SJCRH30 (cell line): Measurements from ENCODE around the gene GLB1L2. TPM values are rescaled to one million over a fixed set of nuclear protein-coding genes. Genes with fewer than 3 reads are reported as not detected.

Experiments used
- DNase-seq, 2 experiments: peaks; one replicate each; pipeline ENCODE4 v3.0.0-alpha.2; 2015 to 2020
- H3K27ac ChIP-seq: fragments of 250-450 bp; sonication (Bioruptor Pico); 2 replicates; pipeline ENCODE4 v1.5.1; 2020; ENCODE audit warnings: mild to moderate bottlenecking, moderate library complexity
- H3K27me3 ChIP-seq: fragments of 250-450 bp; sonication (Bioruptor Pico); 2 replicates; pipeline ENCODE4 v1.5.1; 2020; ENCODE audit warnings: mild to moderate bottlenecking, moderate library complexity
- H3K36me3 ChIP-seq: fragments of 250-450 bp; sonication (Bioruptor Pico); 2 replicates; pipeline ENCODE4 v1.5.1; 2020; ENCODE audit warnings: mild to moderate bottlenecking, moderate library complexity
- H3K4me1 ChIP-seq: fragments of 250-450 bp; sonication (Bioruptor Pico); 2 replicates; pipeline ENCODE4 v1.5.1; 2020; ENCODE audit warnings: mild to moderate bottlenecking, moderate library complexity
- H3K4me3 ChIP-seq: fragments of 250-450 bp; sonication (Bioruptor Pico); 2 replicates; pipeline ENCODE4 v1.5.1; 2020; ENCODE audit warnings: mild to moderate bottlenecking, moderate library complexity
- H3K9me3 ChIP-seq: fragments of 250-450 bp; sonication (Bioruptor Pico); replicated peaks from 2 replicates; pipeline ENCODE4 v1.5.1; 2020; ENCODE audit warnings: mild to moderate bottlenecking, moderate library complexity
- total RNA-seq: library from RNA; depleted of rRNA; stranded (reverse); fragments of >200 nt; shearing (Covaris generic); gene quantifications from 2 replicates; pipeline ENCODE4 v1.2.3, GENCODE V29; 2014

GLB1L2 gene
- total RNA-seq, 1 experiment from 2014 or later = not detected

DNA sequence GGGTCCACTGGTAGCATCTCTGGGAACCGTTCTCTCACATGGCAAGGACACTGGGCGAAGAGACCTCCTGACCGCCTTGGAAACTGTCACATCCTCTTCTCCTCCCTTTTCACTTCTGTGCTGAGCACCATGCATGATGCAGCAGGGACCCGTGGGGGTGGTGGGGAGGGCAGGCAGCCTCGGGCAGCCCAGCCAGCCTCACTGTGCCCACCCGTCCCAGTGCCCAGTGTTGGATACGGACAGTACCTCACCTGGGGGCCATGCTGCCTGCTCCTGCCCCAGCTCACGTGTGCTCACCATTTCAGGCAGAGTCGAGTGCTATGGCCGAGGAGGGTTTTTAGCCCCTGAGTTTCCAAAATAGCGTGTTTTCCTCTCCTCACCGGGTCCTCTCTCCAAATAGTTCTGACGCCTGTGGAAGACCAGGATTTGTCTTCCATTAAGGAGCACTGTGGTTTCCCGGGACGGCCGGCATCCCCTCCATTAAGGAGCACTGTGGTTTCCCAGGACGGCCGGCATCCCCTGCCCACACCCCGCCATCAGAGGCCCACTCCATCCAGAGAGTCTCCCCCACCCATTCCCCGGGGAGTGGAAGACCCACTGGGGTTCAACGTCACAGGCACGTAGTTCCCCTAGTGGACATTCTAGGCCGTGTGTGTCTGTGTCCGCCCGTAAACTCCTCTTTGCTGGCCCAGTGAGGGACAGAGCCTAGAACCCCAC lies 57.8 kb downstream of the GLB1L2 start:
- Histone ChIP-seq H3K27me3 (0 out of 2 replicates have a peak, but pooled peaks cover 4% of the 10 kb centered on the region), H3K36me3 (no peaks in the 10 kb centered on the region), H3K4me1 (no peaks in the 10 kb centered on the region), H3K4me3 (no peak overlapping the region), H3K27ac (no peak overlapping the region), H3K9me3 (no peaks in the 10 kb centered on the region)
- DNase-seq = no peak

GRCh38 chr11:134390706-134391569 lies 59.1 kb downstream of the GLB1L2 start:
- Histone ChIP-seq H3K4me1 (no peaks in the 10 kb centered on the region), H3K36me3 (no peaks in the 10 kb centered on the region), H3K27ac (no peak overlapping the region), H3K27me3 (0 out of 2 replicates have a peak, but pooled peaks cover 4% of the 10 kb centered on the region), H3K4me3 (no peak overlapping the region), H3K9me3 (no peaks in the 10 kb centered on the region)
- no peak for DNase-seq

GRCh38 chr11:134391656-134392055 lies 59.9 kb downstream of the GLB1L2 start:
- Histone ChIP-seq H3K4me1 (no peaks in the 10 kb centered on the region), H3K4me3 (no peak overlapping the region), H3K27me3 (0 out of 2 replicates have a peak, but pooled peaks cover 4% of the 10 kb centered on the region), H3K9me3 (no peaks in the 10 kb centered on the region), H3K27ac (no peak overlapping the region), H3K36me3 (no peaks in the 10 kb centered on the region)
- no peak for DNase-seq

- Histone ChIP-seq H3K27me3 (peaks cover 4% of the 10 kb centered on the region; the same call in 1 of the 2 replicates), H3K4me1 (no peaks in the 10 kb centered on the region), H3K9me3 (no peaks in the 10 kb centered on the region), H3K27ac (no peak overlapping the region), H3K4me3 (no peak overlapping the region), H3K36me3 (no peaks in the 10 kb centered on the region)
- no peak for DNase-seq
Measured at GRCh38 chr11:134392953-134393615, 61.3 kb downstream of the GLB1L2 start.

GRCh38 chr11:134393638-134394037 lies 61.9 kb downstream of the GLB1L2 start:
- peak in 1 of 2 experiments; percentile 11 for DNase-seq
- H3K36me3 ChIP-seq = no peaks in the 10 kb centered on the region
- no peaks in the 10 kb centered on the region for H3K9me3 ChIP-seq
- H3K27me3 ChIP-seq = peaks cover 4% of the 10 kb centered on the region; the same call in 1 of the 2 replicates
- no peaks in the 10 kb centered on the region for H3K4me1 ChIP-seq
- no peak overlapping the region for H3K4me3 ChIP-seq
- no peak overlapping the region for H3K27ac ChIP-seq

GRCh38 chr11:134394311-134394710 lies 62.5 kb downstream of the GLB1L2 start:
- Histone ChIP-seq H3K27ac (no peak overlapping the region), H3K9me3 (no peaks in the 10 kb centered on the region), H3K4me1 (no peaks in the 10 kb centered on the region), H3K4me3 (no peak overlapping the region), H3K27me3 (peaks cover 4% of the 10 kb centered on the region; the same call in 1 of the 2 replicates), H3K36me3 (no peaks in the 10 kb centered on the region)
- no peak for DNase-seq

- Histone ChIP-seq H3K36me3 (no peaks in the 10 kb centered on the region), H3K27me3 (peaks cover 4% of the 10 kb centered on the region; the same call in 1 of the 2 replicates), H3K27ac (no peak overlapping the region), H3K9me3 (no peaks in the 10 kb centered on the region), H3K4me3 (no peak overlapping the region), H3K4me1 (no peaks in the 10 kb centered on the region)
- DNase-seq = no peak
Measured at GRCh38 chr11:134395002-134395401, 63.2 kb downstream of the GLB1L2 start.

DNA sequence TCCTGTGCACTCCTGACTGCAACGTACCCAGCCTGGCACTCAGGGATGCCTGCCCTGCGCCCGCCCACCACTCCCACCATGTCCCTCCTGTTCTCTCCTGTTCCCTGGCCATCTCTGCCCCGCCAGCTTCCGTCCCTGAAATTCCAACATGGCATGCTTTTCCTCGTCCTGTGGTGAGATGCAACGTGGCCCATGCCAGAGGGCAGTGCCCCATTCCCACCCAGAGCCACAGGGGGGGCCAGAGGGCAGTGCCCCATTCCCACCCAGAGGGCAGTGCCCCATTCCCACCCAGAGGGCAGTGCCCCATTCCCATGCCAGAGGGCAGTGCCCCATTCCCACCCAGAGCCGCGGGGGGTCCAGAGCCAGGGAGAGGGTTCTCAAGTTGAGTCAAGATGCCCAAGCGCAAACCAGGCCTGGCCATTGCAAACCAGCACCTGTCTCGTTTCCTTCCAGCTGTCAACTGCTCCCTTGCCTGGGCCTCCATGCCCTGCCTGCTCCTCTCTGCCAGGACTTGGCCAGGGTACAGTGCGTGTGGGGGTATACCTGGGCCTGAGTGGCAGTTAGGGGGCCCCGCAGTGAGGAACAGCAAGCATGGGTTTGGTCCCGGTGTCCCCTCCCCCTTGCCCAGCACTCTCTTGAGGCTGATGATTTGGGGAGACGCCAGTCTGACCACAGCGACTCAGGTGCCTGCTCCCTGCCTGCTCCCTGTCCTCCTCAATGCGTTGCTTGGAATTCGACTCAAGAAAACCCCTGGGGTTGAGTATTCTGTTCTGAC lies 65.7 kb downstream of the GLB1L2 start:
- no peak for DNase-seq
- Histone ChIP-seq H3K9me3 (no peaks in the 10 kb centered on the region), H3K27me3 (no peaks in the 10 kb centered on the region; the same call in 1 of the 2 replicates), H3K36me3 (no peaks in the 10 kb centered on the region), H3K27ac (no peak overlapping the region), H3K4me3 (no peak overlapping the region), H3K4me1 (no peaks in the 10 kb centered on the region)

DNA sequence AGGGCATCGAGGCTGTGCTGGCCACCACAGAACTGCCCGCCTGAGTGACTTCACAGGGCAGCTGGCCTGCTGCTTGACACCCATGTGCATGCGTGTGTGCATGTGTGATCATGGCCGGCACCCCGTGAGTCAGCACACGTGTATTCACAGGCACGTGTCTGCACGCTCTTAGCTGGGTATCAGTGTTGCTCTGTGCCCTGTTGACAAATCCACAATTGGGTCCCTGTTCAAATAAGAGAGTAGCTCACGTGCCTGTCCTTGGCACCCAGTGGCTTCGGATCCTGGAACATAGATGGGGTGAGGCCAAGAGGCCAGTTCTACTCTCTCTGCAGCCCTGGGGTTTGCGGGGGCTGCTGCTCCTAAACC lies 66.3 kb downstream of the GLB1L2 start:
- Histone ChIP-seq H3K27ac (no peak overlapping the region), H3K27me3 (no peaks in the 10 kb centered on the region; the same call in 1 of the 2 replicates)

GRCh38 chr11:134398644-134399292 lies 67.0 kb downstream of the GLB1L2 start:
- Histone ChIP-seq H3K4me1 (no peaks in the 10 kb centered on the region), H3K36me3 (no peaks in the 10 kb centered on the region), H3K9me3 (no peaks in the 10 kb centered on the region), H3K27ac (no peak overlapping the region), H3K27me3 (no peaks in the 10 kb centered on the region; the same call in 1 of the 2 replicates), H3K4me3 (no peak overlapping the region)
- DNase-seq = no peak

More for the DNA sequence above, 66.3 kb downstream of the GLB1L2 start:
- no peak overlapping the region for H3K4me3 ChIP-seq
- no peaks in the 10 kb centered on the region for H3K36me3 ChIP-seq
- H3K9me3 ChIP-seq = no peaks in the 10 kb centered on the region
- no peaks in the 10 kb centered on the region for H3K4me1 ChIP-seq
- no peak for DNase-seq

DNA sequence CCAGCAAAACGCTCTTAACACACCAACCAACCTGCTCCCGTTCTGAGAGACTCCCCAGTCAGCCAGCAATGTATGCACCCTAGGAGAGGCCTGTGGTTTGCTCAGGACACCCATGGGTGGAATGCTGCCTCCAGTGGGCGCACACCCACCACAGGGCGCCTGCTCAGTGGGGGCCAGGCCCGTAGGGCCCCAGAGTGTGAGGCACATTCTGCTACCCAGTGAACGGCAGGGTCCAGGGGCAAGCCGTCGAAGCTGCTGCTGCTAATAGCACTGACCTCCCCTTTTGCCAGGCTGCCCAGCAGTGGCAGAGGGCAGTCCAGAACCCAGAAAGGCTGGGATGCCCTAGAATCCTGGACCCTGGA lies 67.5 kb downstream of the GLB1L2 start:
- Histone ChIP-seq H3K4me1 (no peaks in the 10 kb centered on the region), H3K9me3 (no peaks in the 10 kb centered on the region), H3K4me3 (no peak overlapping the region), H3K27ac (no peak overlapping the region), H3K27me3 (no peaks in the 10 kb centered on the region; the same call in 1 of the 2 replicates), H3K36me3 (no peaks in the 10 kb centered on the region)
- DNase-seq = no peak

- H3K36me3 ChIP-seq = no peaks in the 10 kb centered on the region
- H3K27me3 ChIP-seq = no peaks in the 10 kb centered on the region; the same call in 1 of the 2 replicates
- no peak overlapping the region for H3K27ac ChIP-seq
- H3K9me3 ChIP-seq = no peaks in the 10 kb centered on the region
- H3K4me3 ChIP-seq = no peak overlapping the region
- H3K4me1 ChIP-seq = no peaks in the 10 kb centered on the region
- no peak for DNase-seq
Measured at GRCh38 chr11:134399996-134400395, 68.2 kb downstream of the GLB1L2 start.

GRCh38 chr11:134401825-134402809 lies 70.3 kb downstream of the GLB1L2 start:
- H3K36me3 ChIP-seq = no peaks in the 10 kb centered on the region
- H3K9me3 ChIP-seq = no peaks in the 10 kb centered on the region
- no peaks in the 10 kb centered on the region; the same call in 1 of the 2 replicates for H3K27me3 ChIP-seq

More at GRCh38 chr11:134401825-134402809, 70.3 kb downstream of the GLB1L2 start:
- Histone ChIP-seq H3K4me1 (no peaks in the 10 kb centered on the region), H3K4me3 (no peak overlapping the region), H3K27ac (no peak overlapping the region)
- no peak for DNase-seq
